ENCODE measurements around the gene ZNF236. TPM values are rescaled to one million over a fixed set of nuclear protein-coding genes. Genes with fewer than 3 reads are reported as not detected.
"Not testable (repeated sequence)": the region's sequence is repeated elsewhere in the genome, so short reads cannot be mapped to it uniquely, and the experiment has no call there.

ZNF236 gene
- total RNA-seq, 1 donor from 2014 or later = 14.5 TPM

DNA sequence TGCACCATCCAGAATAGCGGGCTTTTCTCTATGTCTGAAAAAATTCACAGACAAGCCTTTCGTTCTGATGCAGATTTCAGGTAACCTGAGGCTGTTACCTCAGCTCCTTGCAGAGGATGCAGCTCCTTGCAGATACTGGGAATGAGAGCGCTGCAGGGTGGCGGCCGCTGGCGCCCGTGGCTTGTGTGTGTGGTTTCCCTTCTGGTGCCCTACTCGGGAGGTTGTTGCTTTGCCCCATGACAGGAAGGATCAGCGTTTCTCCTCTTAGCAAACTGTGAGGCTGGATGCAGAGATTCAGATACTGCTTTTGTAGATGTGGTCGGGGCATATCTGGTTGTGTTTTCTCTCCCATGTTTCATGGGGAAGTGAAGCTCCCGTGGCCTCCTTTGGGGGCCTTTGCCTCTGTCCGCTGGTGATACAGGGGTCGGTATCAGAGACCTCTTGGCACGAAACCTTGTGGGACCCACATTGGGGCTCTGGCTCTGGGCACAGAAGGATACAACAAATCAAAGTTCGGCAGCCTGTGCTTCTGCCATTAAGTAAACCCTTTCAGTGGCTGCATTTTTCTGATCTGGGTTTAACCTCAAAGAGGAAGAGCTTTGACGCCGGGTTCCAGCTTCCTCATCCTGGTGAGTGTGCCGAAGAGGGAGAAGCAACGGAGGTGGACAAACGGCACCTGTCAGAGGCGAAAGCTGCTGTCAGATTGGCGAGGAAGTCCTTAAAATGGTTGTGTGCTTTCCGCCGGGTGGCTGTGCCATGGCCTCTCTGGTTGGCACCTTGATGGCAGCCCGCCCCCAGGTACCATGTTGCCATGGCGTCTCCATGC is 182.4 kb downstream of the ZNF236 start:
- DNase-seq (ENCODE audit: low read depth) = no peak

GRCh38 chr18:77005651-77006195 is 183.4 kb downstream of the ZNF236 start:
- no peak for DNase-seq (ENCODE audit: low read depth)

- DNase-seq (ENCODE audit: low read depth) = no peak
These were observed 184.2 kb downstream of the ZNF236 start for GRCh38 chr18:77006305-77007175.

- no peak for DNase-seq (ENCODE audit: low read depth)
These were observed 184.9 kb downstream of the ZNF236 start for GRCh38 chr18:77007251-77007650.

DNA sequence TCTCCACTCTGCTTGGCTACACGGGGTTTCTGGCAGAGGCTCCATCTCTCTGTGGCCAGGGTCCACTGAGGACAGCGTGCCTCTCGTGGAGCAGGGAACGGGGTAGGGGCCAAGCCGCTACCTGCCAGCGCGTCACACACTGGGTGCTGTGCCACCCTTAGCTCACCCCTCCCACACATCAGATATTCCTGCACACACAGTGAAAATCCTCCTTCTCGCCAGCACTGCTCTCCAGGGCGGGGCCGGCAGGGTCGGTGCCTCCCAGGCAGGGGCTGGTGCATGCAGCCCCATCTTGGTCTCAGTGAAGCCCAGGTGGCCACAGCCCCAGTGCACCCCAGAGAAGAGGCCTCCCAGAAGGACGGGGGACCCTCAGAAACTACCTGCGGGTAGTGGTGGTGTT is 185.6 kb downstream of the ZNF236 start:
- no peak for DNase-seq (ENCODE audit: low read depth)

DNA sequence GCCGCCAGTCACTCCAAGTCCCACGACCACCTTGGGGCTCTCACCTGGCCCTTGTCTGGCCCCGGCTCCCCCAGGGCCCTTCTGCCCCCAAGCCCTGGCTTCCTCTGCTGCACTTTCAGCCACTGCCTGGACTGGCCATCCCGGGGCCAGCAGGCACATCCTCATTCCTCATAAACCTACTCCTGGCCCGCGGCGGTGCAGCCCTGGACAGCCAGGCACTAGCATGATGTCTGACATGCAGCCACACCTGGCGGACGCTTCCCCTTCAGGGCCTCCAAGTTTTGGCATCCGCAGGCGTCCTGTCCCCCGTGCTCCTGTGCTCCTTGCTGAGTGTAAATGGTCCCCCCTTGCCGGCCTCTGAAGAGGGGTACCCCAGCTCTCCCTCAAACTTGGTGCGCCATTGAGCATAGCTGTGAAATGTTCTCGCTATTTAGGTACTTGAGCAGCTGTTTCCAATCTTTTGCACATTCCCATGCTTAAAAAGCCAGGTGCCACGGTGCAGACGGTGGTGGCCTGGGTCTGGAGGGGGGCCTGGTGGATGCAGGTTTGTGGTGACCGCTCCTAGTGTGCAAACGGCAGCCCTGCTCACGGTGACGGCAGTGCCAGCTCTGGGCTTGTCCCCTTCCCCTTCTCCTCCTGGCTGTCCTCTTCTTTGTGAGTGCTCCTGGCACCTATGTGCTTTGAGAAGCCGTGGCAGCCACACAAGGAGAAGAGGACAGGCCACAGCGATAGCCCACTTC is 186.4 kb downstream of the ZNF236 start:
- DNase-seq (ENCODE audit: low read depth) = no peak

DNA sequence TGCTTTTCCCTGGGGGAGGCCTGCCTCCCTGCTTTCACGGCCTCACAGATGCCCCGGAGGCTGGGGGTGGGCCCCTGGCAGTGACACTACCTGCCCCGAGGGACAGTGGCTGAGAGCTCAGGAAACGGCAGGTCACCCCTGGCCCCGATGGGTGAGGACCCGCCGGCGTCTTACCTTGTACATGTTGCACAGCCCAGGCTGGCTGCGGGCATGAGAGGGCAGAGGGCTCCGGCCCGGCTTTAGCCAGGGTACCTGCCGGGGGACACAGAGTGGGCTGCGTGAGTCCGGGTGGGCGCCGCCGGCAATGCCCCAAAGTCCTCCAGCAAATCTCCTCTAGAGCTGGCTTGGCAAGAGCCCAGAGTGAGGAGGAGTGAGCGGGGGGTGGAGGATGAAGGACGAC is 187.3 kb downstream of the ZNF236 start:
- DNase-seq (ENCODE audit: low read depth) = no peak

- DNase-seq (ENCODE audit: low read depth) = no peak
These were observed 189.8 kb downstream of the ZNF236 start for GRCh38 chr18:77012120-77012519.

DNA sequence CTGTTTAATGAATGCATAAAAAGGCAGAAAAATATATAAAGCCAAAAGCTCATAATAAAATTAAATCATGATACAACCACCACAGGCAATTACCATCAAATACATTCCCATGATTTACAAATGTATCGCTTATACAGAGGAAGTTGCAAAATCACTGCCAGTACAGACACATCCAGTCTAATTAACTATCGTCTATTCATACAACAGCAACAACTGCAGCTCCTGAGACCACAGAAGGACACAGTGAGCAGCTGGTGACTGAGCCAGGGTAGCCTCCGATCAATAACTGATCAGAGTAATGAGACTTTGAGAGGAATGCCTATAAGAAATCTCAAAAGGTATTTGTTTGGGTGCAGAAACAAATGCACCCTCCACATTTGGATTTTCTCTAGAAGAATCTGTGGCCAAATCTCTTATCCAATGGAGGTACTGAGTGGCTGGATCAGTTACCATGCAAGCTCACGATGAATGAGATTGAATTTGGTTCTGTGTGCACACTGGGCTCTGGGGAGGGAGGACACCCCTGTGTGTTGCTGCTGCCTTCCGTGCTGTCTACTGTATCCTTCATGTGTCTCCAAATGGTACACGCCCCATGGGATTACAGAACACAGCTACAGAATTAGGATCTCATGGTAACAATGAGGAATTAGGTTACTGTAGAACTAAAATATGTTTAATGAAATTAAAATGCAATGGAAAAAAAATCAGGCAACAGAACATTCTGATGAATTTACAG is 190.6 kb downstream of the ZNF236 start:
- DNase-seq (ENCODE audit: low read depth) = no peak

DNA sequence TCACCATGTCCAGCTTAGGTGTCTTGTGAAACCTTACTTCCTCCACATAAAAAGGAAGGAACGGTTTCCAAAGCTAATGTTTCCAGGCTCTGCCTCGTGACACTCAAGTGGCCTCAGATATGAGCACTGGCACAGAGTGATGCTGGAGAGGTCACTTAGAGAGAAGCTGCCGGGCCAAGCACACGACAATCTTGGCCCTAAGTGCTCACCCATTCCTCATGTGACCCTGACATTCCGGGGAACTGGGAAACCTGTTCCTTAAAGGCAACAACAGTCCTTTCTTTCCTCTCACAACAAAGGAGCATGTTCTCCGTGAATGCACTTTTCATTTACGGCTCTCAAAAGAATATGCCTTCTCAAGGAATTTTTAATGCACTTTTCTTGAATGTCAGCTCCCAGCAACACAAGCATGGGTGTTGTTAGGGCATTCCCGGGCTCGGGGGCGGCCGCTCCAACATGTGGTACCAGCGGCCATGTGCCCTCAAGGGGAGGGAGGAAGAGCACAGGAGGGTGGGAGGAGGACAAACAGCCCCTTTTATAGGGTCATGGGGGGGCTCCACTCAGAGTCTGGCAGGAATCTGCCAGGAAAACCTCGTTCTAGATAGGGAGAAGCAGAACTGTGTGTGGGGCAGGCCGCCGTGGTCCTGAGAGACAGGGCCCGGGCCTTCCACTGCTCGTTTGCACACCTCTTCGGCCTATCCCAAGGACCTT is 191.6 kb downstream of the ZNF236 start:
- no peak for DNase-seq (ENCODE audit: low read depth)

DNA sequence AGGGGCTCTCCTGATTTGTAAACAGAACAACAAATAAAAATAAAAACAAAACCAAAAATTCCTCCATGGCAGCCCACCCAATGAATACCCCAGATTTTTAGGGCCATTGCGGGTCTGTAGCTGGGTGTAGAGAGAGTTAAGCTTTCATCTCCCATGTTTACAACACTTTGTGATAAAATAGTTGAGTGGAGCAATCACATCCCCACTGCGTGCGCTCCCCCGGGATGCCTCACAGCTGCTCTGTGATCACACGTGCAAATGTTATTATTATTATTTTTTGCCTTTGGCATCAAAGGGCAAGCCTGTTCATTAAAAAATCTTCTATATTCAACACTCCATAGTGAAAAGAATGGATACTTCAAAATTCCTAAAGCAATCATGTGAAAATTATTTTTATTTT is 192.2 kb downstream of the ZNF236 start:
- DNase-seq (ENCODE audit: low read depth) = no peak

DNA sequence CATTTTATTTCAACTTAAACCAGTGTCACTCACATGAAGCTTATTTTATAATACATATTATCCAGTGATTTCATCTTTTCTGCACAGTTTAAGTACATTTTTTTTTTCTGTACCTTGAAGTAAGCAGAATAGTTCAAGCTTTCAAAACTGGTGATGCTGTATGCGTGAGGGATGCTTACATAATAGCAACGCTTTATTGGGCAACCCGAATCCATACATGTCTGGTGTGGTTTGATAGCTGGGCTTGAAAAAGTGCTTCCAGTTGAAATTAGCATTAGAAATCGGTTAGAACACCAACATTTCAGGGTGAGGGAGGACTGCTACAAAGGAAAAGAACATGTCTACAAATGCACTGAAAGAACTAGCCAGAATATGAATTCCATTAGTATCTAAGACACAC is 192.8 kb downstream of the ZNF236 start:
- no peak for DNase-seq (ENCODE audit: low read depth)

DNA sequence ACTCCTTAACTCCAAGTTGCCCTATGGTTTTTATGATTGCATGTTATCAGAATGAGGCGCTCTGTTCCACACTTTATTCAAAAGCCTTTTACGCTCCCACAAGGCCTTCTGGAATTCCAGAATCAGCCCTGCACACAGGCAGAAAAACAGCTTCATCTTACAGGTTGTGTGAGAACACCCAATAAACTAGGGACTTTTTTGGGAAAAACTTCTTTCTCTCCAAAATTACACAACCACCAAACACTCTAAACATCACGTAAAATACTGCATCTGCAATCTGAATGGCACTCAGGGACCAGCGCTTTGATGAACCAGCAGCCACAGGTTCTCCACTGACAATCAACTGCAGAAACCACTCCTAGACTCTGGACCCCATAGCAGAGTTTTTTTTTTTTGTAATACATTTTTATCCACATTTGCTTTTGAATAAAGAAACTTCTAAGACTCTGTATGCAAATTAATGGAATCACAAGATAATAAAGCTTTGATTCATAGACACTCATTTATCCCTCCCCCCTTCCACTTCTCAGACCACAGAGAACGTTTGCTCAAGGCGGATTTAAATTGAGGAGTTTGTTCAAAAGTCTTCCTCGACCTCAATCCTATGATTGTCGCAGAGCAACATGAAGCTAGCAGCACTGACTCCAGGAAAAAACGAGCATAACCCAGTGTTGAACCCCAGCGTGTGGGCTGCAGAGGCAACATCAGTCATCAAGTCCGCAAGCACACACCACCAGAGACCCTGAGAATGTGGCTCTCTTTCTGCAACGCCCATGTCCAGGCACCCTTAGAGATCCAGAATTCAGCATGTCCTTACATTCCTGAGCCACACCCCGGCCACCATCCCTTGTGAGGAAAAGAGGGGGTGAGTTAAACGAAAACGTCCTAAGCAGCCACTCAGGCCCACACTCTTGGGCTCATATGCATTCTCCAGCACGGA is 193.7 kb downstream of the ZNF236 start:
- DNase-seq (ENCODE audit: low read depth) = no peak

DNA sequence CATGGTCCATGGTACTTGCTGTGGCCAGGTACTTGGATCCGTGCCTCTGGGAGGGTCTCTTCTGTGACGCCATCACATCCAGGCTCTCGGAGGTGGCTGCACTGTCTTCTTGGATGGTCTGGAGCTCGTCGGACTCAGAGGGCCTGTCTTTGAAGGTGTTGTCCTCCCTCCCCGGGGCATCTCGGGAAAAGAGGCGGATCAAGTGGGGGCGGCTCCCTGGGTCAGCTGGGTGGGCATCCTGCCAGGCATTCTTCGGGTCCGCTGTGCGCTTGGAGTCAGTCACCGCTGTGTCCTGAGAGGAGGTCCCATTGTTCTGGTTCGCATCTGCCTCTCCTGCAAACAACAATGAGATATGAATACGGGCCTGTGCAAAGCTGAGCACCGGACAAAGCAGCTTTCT is 194.6 kb downstream of the ZNF236 start:
- DNase-seq (ENCODE audit: low read depth) = no peak

DNA sequence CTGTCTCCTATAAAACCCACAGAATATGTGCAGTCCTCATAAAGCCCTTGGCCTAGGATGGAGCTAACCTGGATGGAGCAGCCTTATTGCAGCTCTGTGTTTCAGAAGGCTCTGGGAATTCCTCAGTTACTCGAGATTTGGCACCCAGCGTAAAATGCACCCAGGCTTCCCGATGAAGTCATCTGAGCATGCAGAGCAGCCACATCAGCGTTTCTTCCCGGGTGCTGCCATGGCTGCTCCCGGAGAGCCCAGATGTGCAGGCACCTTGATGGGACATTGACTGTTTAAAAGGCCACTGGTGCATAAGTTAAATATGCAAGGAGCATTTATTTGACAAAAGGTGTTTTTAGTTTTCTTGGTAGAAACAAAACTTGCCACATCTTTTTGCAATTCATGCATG is 195.0 kb downstream of the ZNF236 start:
- DNase-seq (ENCODE audit: low read depth) = no peak

- not testable (repeated sequence) for DNase-seq (ENCODE audit: low read depth)
These were observed 196.3 kb downstream of the ZNF236 start for GRCh38 chr18:77018650-77019049.

GRCh38 chr18:77019641-77020040 is 197.3 kb downstream of the ZNF236 start:
- DNase-seq (ENCODE audit: low read depth) = no peak

All from renal cortical epithelial cell (primary cell).